T-helper 17 cell (primary cell): ENCODE measurements around the gene DNAH7. TPM values are rescaled to one million over a fixed set of nuclear protein-coding genes. Genes with fewer than 3 reads are reported as not detected.
"Not testable (repeated sequence)": the region's sequence is repeated elsewhere in the genome, so short reads cannot be mapped to it uniquely, and the experiment has no call there.

Experiments
- ATAC-seq: fragments of 150-1000 bp; cut with Tn5 transposase; 2 replicates; pipeline ENCODE4 v1.10.0; 2021; ENCODE audit warnings: mild to moderate bottlenecking, moderate library complexity
- DNase-seq, 3 donors: peaks; one replicate each; pipeline versions ENCODE4 v3.0.0 to v3.0.0-alpha.2; 2020 to 2021
- H3K9me3 ChIP-seq: one replicate; pipeline ENCODE4 v1.7.0; 2013; ENCODE audit warnings: low read length, mild to moderate bottlenecking; ENCODE audit not compliant: control insufficient read depth, poor library complexity, severe bottlenecking
- H3K27ac Mint-ChIP-seq: one replicate; pipeline ENCODE4 v1.8.0; 2022; ENCODE audit warnings: mild to moderate bottlenecking, moderate library complexity, mixed read lengths
- H3K27me3 Mint-ChIP-seq: one replicate; pipeline ENCODE4 v1.8.0; 2022; ENCODE audit warnings: mixed read lengths
- H3K36me3 Mint-ChIP-seq: one replicate; pipeline ENCODE4 v1.8.0; 2022; ENCODE audit warnings: low read depth, mixed read lengths
- H3K4me1 Mint-ChIP-seq: one replicate; pipeline ENCODE4 v1.8.0; 2022; ENCODE audit warnings: mild to moderate bottlenecking, mixed read lengths
- H3K4me3 Mint-ChIP-seq: one replicate; pipeline ENCODE4 v1.8.0; 2022; ENCODE audit warnings: mild to moderate bottlenecking, moderate library complexity, mixed read lengths
- total RNA-seq, 4 donors: library from RNA in 2 of 4; stranded (reverse) in 2 of 4; gene quantifications; one replicate each; pipeline ENCODE4 v1.2.3 and lab custom pipeline; 2022 to 2026

Gene DNAH7
- total RNA-seq, 2 donors from 2014 or later, result 0.37 TPM; not detected in 1

GRCh38 chr2:195695002-195695631, 373.5 kb downstream of the DNAH7 start:
- peaks cover 8% of the 10 kb centered on the region for H3K9me3 ChIP-seq
- peaks cover 13% of the 10 kb centered on the region for H3K4me1 Mint-ChIP-seq
- no peak for ATAC-seq
- H3K27ac Mint-ChIP-seq, result no peak overlapping the region
- no peak for DNase-seq
- H3K27me3 Mint-ChIP-seq, result no peaks in the 10 kb centered on the region
- peaks cover 2% of the 10 kb centered on the region for H3K36me3 Mint-ChIP-seq
- H3K4me3 Mint-ChIP-seq, result no peak overlapping the region

GRCh38 chr2:195694553-195694952, 374.1 kb downstream of the DNAH7 start:
- peaks cover 3% of the 10 kb centered on the region for H3K36me3 Mint-ChIP-seq
- peaks cover 13% of the 10 kb centered on the region for H3K4me1 Mint-ChIP-seq
- DNase-seq (no peak), ATAC-seq (no peak)
- H3K4me3 Mint-ChIP-seq, result no peak overlapping the region
- H3K9me3 ChIP-seq, result peaks cover 4% of the 10 kb centered on the region
- no peak overlapping the region for H3K27ac Mint-ChIP-seq
- no peaks in the 10 kb centered on the region for H3K27me3 Mint-ChIP-seq

- not testable (repeated sequence) for H3K36me3 Mint-ChIP-seq, H3K9me3 ChIP-seq, ATAC-seq, DNase-seq, H3K27ac Mint-ChIP-seq, H3K4me3 Mint-ChIP-seq, H3K27me3 Mint-ChIP-seq
- peaks cover 11% of the 10 kb centered on the region for H3K4me1 Mint-ChIP-seq
Measured at GRCh38 chr2:195692531-195692930, 376.1 kb downstream of the DNAH7 start.

Other genes with a start within 250 kb of the DNAH7 start
- 100 to 1,000 TPM; 417 to 460 TPM for gene STK17B, start 102.7 kb upstream of the DNAH7 start, total RNA-seq